CD4-positive, alpha-beta memory T cell (primary cell): ENCODE data around the gene FSTL4. TPM values are rescaled to one million over a fixed set of nuclear protein-coding genes. Genes with fewer than 3 reads are reported as not detected.

Experiments used
- CTCF ChIA-PET: fragments of 350-600 bp; sonication (Branson Sonifier 250); formaldehyde crosslinking; loops from one replicate; lab custom pipeline; 2021; ENCODE audit warnings: inconsistent platforms; ENCODE audit not compliant: partially characterized antibody; lab: Charles Lee
- POLR2A ChIA-PET: fragments of 350-600 bp; sonication (Branson Sonifier 250); formaldehyde crosslinking; loops from one replicate; lab custom pipeline; 2021; ENCODE audit not compliant: partially characterized antibody; lab: Charles Lee
- DNase-seq, 5 donors: peaks; one replicate each; pipeline versions ENCODE4 v3.0.0 to v3.0.0-alpha.2; 2020 to 2022; ENCODE audit warnings: mixed read lengths in 1 of 5
- H3K27ac ChIP-seq: one replicate; pipeline ENCODE4 v1.7.0; 2013; ENCODE audit warnings: low read depth, low read length
- H3K27me3 ChIP-seq: 2 replicates; pipeline ENCODE4 v1.7.0; 2013; ENCODE audit warnings: mild to moderate bottlenecking, low read length, moderate library complexity; ENCODE audit not compliant: insufficient read depth
- H3K36me3 ChIP-seq: 2 replicates; pipeline ENCODE4 v1.7.0; 2013; ENCODE audit warnings: mild to moderate bottlenecking, low read length, moderate library complexity; ENCODE audit not compliant: insufficient read depth
- H3K4me1 ChIP-seq: 2 replicates; pipeline ENCODE4 v1.7.0; 2013; ENCODE audit warnings: mild to moderate bottlenecking, low read length, moderate library complexity; ENCODE audit not compliant: insufficient read depth
- H3K4me3 ChIP-seq, 2 donors: one replicate each; pipeline ENCODE4 v1.7.0; 2013; ENCODE audit warnings: low read length in 2 of 2, mild to moderate bottlenecking in 1 of 2
- H3K9me3 ChIP-seq, 2 donors: one replicate each; pipeline ENCODE4 v1.7.0; 2013; ENCODE audit warnings: low read length in 2 of 2, control low read depth in 1 of 2; ENCODE audit not compliant: control insufficient read depth in 1 of 2
- H3K27ac Mint-ChIP-seq, 7 donors: one replicate each; pipeline ENCODE4 v1.8.0; 2020 to 2021; ENCODE audit warnings: mixed read lengths in 7 of 7, mild to moderate bottlenecking in 6 of 7, inconsistent platforms in 3 of 7, moderate library complexity in 3 of 7
- H3K27me3 Mint-ChIP-seq, 2 donors: one replicate each; pipeline ENCODE4 v1.8.0; 2020 to 2021; ENCODE audit warnings: mixed read lengths in 2 of 2
- H3K36me3 Mint-ChIP-seq, 2 donors: one replicate each; pipeline ENCODE4 v1.8.0; 2020 to 2021; ENCODE audit warnings: mixed read lengths in 2 of 2, inconsistent platforms in 1 of 2, mild to moderate bottlenecking in 1 of 2
- H3K4me1 Mint-ChIP-seq, 4 donors: one replicate each; pipeline ENCODE4 v1.8.0; 2020 to 2021; ENCODE audit warnings: mixed read lengths in 4 of 4, mild to moderate bottlenecking in 1 of 4
- H3K4me3 Mint-ChIP-seq, 8 donors: one replicate each; pipeline ENCODE4 v1.8.0; 2020 to 2021; ENCODE audit warnings: mixed read lengths in 8 of 8, mild to moderate bottlenecking in 7 of 8, moderate library complexity in 6 of 8, inconsistent platforms in 3 of 8
- H3K9me3 Mint-ChIP-seq, 8 donors: one replicate each; pipeline ENCODE4 v1.8.0; 2020 to 2021; ENCODE audit warnings: mixed read lengths in 8 of 8, mild to moderate bottlenecking in 5 of 8, inconsistent platforms in 3 of 8, moderate library complexity in 1 of 8
- intact Hi-C: fragments of 100-400 bp; cut with micrococcal nuclease; formaldehyde crosslinking; loops from one replicate; pipeline ENCODE4 v1.15.1; 2023
- polyA plus RNA-seq, 2 donors: library from polyadenylated mRNA; unstranded; fragments of 300-500 nt; fragmentation: Illumina TruSeq; gene quantifications; one replicate each; pipeline ENCODE4 v1.2.3, GENCODE V29; 2021
- total RNA-seq, 2 experiments: library from RNA; stranded (reverse); gene quantifications; one replicate each; pipeline ENCODE4 v1.2.3, GENCODE V29; 2021

FSTL4 gene
- total and polyA plus RNA-seq, 4 experiments from 2014 or later, result not detected

DNA sequence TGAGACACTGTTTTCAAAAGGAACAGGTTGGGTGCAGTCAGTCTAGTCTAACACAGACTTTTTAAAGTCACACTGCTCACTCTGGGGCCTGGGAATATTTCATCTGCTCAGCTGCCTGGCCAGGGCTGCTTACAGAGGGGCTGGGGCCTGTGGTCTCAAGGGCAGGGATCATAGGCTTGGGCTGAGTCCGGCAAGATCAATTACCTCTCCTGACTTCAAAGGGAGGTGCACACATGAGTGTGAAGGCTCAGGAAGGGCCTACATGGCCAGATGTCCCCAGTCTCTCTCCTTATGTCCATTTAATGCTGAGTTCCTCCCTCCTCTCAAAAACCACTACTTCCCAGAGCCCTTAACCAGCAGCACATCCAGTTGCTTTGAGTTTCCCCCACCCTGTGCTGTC lies 313.3 kb downstream of the FSTL4 start:
- H3K36me3 Mint-ChIP-seq, result no peaks in the 10 kb centered on the region
- no peaks in the 10 kb centered on the region for H3K36me3 ChIP-seq
- no peaks in the 10 kb centered on the region for H3K9me3 ChIP-seq
- H3K27me3 Mint-ChIP-seq, result no peaks in the 10 kb centered on the region
- POLR2A ChIA-PET, result no interaction called here
- DNase-seq, result no peak
- CTCF ChIA-PET, result no interaction called here
- H3K27me3 ChIP-seq, result no peaks in the 10 kb centered on the region
- no peak overlapping the region for H3K4me3 ChIP-seq
- H3K4me3 Mint-ChIP-seq, result no peak overlapping the region
- intact Hi-C loops, result no loop called here
- no peak overlapping the region for H3K27ac Mint-ChIP-seq
- H3K4me1 Mint-ChIP-seq, result peaks cover 0 to 10% (median 5%) of the 10 kb centered on the region in 4 donors
- H3K4me1 ChIP-seq, result no peaks in the 10 kb centered on the region
- H3K27ac ChIP-seq, result no peak overlapping the region
- no peaks in the 10 kb centered on the region for H3K9me3 Mint-ChIP-seq

DNA sequence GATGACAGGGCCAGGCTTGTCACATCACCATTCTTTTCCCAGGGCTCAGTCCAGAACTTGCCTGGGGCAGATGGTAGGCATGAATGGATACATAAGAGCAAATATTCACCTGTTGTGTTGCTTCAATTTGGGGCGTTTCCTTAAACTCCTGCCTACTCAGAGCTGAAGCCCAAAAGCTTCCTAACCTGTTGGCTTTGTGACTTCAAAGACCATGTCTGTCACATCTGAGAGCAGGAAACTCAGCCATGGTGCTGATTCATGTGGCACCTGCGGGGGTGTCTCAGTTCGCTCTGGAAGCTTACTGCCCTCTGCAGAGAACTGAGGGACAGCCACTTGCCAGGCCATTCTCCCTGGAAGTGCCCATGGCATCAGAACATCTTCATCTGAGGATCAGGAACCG lies 313.9 kb downstream of the FSTL4 start:
- Mint-ChIP-seq H3K27ac (peak overlapping the region in 1 of 7 donors; percentile 5), H3K27me3 (no peaks in the 10 kb centered on the region), H3K4me1 (peaks cover 0 to 10% (median 5%) of the 10 kb centered on the region in 4 donors), H3K36me3 (no peaks in the 10 kb centered on the region), H3K4me3 (no peak overlapping the region), H3K9me3 (no peaks in the 10 kb centered on the region)
- Histone ChIP-seq H3K4me3 (no peak overlapping the region), H3K4me1 (no peaks in the 10 kb centered on the region), H3K27me3 (no peaks in the 10 kb centered on the region), H3K36me3 (no peaks in the 10 kb centered on the region), H3K9me3 (no peaks in the 10 kb centered on the region), H3K27ac (no peak overlapping the region)
- intact Hi-C loops, result no loop called here
- ChIA-PET POLR2A (no interaction called here), CTCF (no interaction called here)
- no peak for DNase-seq

DNA sequence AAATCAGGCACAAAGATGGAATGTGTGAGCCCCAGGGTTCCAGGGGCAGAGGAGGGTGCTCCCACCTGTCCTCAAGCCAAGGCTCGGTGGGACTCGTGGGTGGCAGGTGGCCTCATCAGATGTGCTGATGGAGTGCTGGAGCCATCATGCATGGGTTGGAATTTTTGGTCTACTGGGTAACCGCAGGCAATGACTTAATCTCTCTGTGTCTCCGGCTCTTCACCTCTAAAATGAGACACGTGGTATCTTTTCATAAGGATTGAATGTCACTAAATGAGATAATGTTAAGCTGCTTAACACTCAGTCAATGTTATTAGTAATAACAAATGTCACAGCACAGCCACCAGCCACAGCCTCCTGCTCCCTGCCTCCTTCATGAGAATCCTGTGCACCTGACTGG lies 315.0 kb downstream of the FSTL4 start:
- H3K4me3 Mint-ChIP-seq, result no peak overlapping the region
- Histone ChIP-seq H3K27me3 (no peaks in the 10 kb centered on the region), H3K4me3 (no peak overlapping the region), H3K36me3 (no peaks in the 10 kb centered on the region), H3K4me1 (no peaks in the 10 kb centered on the region), H3K9me3 (no peaks in the 10 kb centered on the region), H3K27ac (no peak overlapping the region)
- no peaks in the 10 kb centered on the region for H3K36me3 Mint-ChIP-seq
- no peaks in the 10 kb centered on the region for H3K27me3 Mint-ChIP-seq
- H3K4me1 Mint-ChIP-seq, result peaks cover 0 to 10% (median 5%) of the 10 kb centered on the region in 4 donors
- ChIA-PET CTCF (interaction anchor here (1.3 kb wide), 1 partner anchor 186 kb away, joined by 3 read pairs; no protein-coding TSS in a partner anchor), POLR2A (no interaction called here)
- no peak for DNase-seq
- H3K27ac Mint-ChIP-seq, result no peak overlapping the region
- intact Hi-C loops, result no loop called here
- H3K9me3 Mint-ChIP-seq, result no peaks in the 10 kb centered on the region

DNA sequence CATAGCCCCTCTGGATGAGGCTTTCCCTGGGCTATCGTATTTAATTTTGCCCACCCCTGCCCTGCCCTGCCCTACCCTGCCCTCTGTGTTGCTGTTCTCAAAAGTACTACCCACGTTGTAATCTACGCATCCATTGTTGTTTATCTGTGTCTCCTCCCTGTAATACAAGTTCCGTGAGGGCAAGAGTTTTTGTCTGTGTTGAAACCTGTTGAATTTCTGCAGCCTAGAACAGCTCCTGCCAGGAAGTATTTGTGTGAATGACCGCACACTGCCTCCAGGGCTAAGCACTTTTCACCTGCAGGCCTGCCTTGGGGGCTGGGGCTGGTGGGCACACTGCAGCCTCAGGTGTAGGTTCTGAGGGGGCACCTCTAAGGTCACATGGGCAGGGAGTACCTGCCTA lies 315.7 kb downstream of the FSTL4 start:
- intact Hi-C loops, result no loop called here
- Histone ChIP-seq H3K36me3 (no peaks in the 10 kb centered on the region), H3K4me3 (no peak overlapping the region), H3K27ac (no peak overlapping the region), H3K27me3 (no peaks in the 10 kb centered on the region), H3K4me1 (no peaks in the 10 kb centered on the region), H3K9me3 (no peaks in the 10 kb centered on the region)
- H3K27ac Mint-ChIP-seq, result no peak overlapping the region
- POLR2A ChIA-PET, result no interaction called here
- no peak overlapping the region for H3K4me3 Mint-ChIP-seq
- DNase-seq, result no peak
- CTCF ChIA-PET, result interaction anchor here (1.3 kb wide), 1 partner anchor 185 kb away, joined by 3 read pairs; no protein-coding TSS in a partner anchor
- H3K36me3 Mint-ChIP-seq, result no peaks in the 10 kb centered on the region
- peaks cover 0 to 10% (median 5%) of the 10 kb centered on the region in 4 donors for H3K4me1 Mint-ChIP-seq
- no peaks in the 10 kb centered on the region for H3K9me3 Mint-ChIP-seq
- no peaks in the 10 kb centered on the region for H3K27me3 Mint-ChIP-seq

GRCh38 chr5:133295520-133295919 lies 316.8 kb downstream of the FSTL4 start:
- no peaks in the 10 kb centered on the region for H3K27me3 ChIP-seq
- CTCF ChIA-PET, result no interaction called here
- Mint-ChIP-seq H3K27ac (no peak overlapping the region), H3K36me3 (no peaks in the 10 kb centered on the region), H3K9me3 (no peaks in the 10 kb centered on the region), H3K4me3 (no peak overlapping the region), H3K27me3 (no peaks in the 10 kb centered on the region), H3K4me1 (peaks cover 0 to 10% (median 5%) of the 10 kb centered on the region in 4 donors)
- H3K4me1 ChIP-seq, result no peaks in the 10 kb centered on the region
- H3K4me3 ChIP-seq, result no peak overlapping the region
- no peaks in the 10 kb centered on the region for H3K36me3 ChIP-seq
- DNase-seq, result no peak
- intact Hi-C loops, result no loop called here
- H3K9me3 ChIP-seq, result no peaks in the 10 kb centered on the region
- no peak overlapping the region for H3K27ac ChIP-seq
- POLR2A ChIA-PET, result no interaction called here

DNA sequence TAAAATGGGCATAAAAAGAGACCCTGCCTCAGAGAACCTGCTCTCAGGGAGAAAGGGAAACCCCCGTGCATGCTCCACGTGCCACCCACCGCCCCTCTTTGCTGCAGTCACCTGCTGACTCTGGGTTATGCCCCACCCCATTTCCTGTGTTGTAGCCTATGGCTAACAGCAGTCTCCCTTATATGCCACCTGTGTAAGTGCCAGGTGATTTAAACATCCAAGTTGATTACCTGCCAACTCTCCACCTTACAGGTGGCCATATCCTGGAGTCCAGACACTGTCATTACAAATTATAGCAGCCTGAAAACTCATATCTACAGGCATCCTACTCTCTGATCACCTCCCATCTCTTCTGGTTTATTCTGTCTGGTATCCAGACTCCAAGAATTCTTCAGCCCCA lies 318.0 kb downstream of the FSTL4 start:
- Mint-ChIP-seq H3K36me3 (no peaks in the 10 kb centered on the region), H3K27me3 (no peaks in the 10 kb centered on the region), H3K4me3 (no peak overlapping the region), H3K4me1 (peaks cover 0 to 10% (median 5%) of the 10 kb centered on the region in 4 donors), H3K27ac (no peak overlapping the region), H3K9me3 (no peaks in the 10 kb centered on the region)
- Histone ChIP-seq H3K9me3 (no peaks in the 10 kb centered on the region), H3K4me1 (no peaks in the 10 kb centered on the region), H3K36me3 (no peaks in the 10 kb centered on the region), H3K27me3 (no peaks in the 10 kb centered on the region), H3K27ac (no peak overlapping the region), H3K4me3 (no peak overlapping the region)
- intact Hi-C loops, result no loop called here
- CTCF ChIA-PET, result no interaction called here
- POLR2A ChIA-PET, result no interaction called here
- no peak for DNase-seq

DNA sequence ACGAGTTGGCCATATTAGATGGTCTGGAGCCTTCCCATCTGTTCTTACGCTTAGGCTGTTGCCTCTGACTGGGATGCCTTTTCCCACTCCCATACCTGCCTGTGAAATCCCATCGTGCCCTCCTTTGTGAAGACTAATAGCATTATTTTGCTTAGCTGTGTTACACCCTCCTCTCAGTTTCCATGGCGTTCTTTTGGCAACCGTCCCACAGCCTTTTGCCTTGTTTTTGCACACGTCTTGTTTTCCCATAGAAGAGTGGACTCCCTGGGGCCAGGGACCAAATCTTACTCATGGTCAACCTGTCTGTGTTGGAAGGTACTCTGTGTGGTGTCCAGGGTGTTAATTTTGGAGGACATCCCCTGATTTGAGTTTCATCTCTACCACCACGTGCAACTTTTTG lies 318.4 kb downstream of the FSTL4 start:
- CTCF ChIA-PET, result interaction anchor here (2.1 kb wide), 1 partner anchor 183 kb away, joined by 7 read pairs; no protein-coding TSS in a partner anchor
- Histone ChIP-seq H3K27me3 (no peaks in the 10 kb centered on the region), H3K4me3 (no peak overlapping the region), H3K4me1 (no peaks in the 10 kb centered on the region), H3K9me3 (no peaks in the 10 kb centered on the region), H3K36me3 (no peaks in the 10 kb centered on the region), H3K27ac (no peak overlapping the region)
- Mint-ChIP-seq H3K4me1 (peaks cover 0 to 9% (median 5%) of the 10 kb centered on the region in 4 donors), H3K27ac (no peak overlapping the region), H3K9me3 (no peaks in the 10 kb centered on the region), H3K4me3 (no peak overlapping the region), H3K27me3 (no peaks in the 10 kb centered on the region), H3K36me3 (no peaks in the 10 kb centered on the region)
- POLR2A ChIA-PET, result no interaction called here
- no peak for DNase-seq
- intact Hi-C loops, result no loop called here

DNA sequence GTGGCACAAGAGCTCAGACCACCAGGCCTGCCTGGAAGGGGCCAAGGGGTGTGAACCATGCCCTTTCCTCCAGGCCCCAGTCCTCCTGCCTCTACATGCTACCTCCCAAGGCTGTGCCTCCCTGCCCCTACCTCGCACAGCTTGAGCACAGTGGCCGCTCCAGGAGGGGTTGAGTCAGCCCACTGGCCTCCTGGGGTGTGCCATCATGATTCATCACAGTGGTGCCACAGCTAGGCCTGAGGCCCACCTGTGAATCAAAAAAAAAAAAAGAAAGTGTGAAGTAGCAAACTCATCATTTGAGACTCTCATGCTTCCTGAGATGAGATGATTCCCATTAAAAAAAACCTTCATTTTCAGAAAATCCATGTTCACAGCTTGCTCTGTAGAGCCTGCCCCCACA lies 320.0 kb downstream of the FSTL4 start:
- DNase-seq, result no peak
- no peaks in the 10 kb centered on the region for H3K36me3 Mint-ChIP-seq
- Histone ChIP-seq H3K9me3 (no peaks in the 10 kb centered on the region), H3K36me3 (no peaks in the 10 kb centered on the region), H3K27me3 (no peaks in the 10 kb centered on the region), H3K4me1 (no peaks in the 10 kb centered on the region), H3K4me3 (no peak overlapping the region), H3K27ac (no peak overlapping the region)
- H3K4me3 Mint-ChIP-seq, result no peak overlapping the region
- CTCF ChIA-PET, result interaction anchor here (2.1 kb wide), 1 partner anchor 182 kb away, joined by 7 read pairs; no protein-coding TSS in a partner anchor
- H3K4me1 Mint-ChIP-seq, result no peaks in the 10 kb centered on the region
- intact Hi-C loops, result no loop called here
- POLR2A ChIA-PET, result no interaction called here
- H3K9me3 Mint-ChIP-seq, result no peaks in the 10 kb centered on the region
- H3K27me3 Mint-ChIP-seq, result no peaks in the 10 kb centered on the region
- H3K27ac Mint-ChIP-seq, result no peak overlapping the region
